OCI-M1 (cell line): ENCODE data around the gene VPS54.
"Not testable (repeated sequence)": the region's sequence is repeated elsewhere in the genome, so short reads cannot be mapped to it uniquely, and the experiment has no call there.

Experiments
- DNase-seq: peaks from one replicate; lab custom pipeline; 2025; lab: John Stamatoyannopoulos, UW

Gene VPS54

GRCh38 chr2:64021578-64021977 lies 2.4 kb upstream of the VPS54 start:
- DNase-seq = peak; percentile 68

DNA sequence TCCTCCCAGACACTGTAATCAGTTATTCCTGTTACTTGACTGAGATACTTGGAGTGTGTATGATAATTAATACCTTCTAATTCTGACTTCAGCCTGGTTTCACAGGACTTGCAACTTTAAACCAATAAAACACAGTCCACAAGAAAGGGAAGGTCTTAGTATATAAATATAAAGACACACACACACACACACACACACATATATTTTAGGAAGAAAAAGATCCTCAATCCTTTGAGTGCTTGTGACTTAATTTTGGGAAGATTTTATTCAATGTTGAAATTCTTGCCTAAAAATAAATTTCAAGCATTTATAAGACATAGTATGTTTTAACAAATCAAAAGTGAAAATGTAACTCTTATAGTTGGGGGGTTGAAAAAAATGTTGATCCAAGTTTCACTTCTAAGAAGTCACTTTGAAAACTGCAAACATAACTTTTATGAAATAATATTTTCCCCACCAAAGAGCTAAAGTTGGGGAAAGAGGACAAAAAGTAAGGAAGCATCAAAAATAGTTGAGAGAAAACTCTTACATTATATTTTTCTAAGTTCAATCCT lies 824 bp upstream of the VPS54 start:
- DNase-seq = peak; percentile 56

DNA sequence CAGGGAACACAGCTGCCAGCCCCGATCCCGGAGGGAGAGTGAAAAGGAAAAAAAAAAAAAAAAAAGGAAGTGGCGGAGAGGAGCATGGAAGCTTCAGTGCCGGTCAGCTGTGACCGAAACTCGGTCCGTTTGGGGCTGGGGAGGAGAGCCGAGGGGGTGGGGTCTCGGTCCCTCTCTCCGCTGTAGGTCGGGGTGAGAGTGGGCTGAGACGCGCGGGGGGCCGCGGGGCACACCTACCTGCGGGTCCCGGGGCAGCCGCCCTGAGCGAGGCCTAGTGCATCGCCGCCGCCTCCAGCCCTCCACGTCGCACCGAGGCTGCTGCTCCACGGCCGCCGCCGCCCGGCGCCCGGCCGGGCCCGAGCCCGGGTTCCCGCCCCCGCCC lies 536 bp downstream of the VPS54 start:
- peak; percentile 56 for DNase-seq

DNA sequence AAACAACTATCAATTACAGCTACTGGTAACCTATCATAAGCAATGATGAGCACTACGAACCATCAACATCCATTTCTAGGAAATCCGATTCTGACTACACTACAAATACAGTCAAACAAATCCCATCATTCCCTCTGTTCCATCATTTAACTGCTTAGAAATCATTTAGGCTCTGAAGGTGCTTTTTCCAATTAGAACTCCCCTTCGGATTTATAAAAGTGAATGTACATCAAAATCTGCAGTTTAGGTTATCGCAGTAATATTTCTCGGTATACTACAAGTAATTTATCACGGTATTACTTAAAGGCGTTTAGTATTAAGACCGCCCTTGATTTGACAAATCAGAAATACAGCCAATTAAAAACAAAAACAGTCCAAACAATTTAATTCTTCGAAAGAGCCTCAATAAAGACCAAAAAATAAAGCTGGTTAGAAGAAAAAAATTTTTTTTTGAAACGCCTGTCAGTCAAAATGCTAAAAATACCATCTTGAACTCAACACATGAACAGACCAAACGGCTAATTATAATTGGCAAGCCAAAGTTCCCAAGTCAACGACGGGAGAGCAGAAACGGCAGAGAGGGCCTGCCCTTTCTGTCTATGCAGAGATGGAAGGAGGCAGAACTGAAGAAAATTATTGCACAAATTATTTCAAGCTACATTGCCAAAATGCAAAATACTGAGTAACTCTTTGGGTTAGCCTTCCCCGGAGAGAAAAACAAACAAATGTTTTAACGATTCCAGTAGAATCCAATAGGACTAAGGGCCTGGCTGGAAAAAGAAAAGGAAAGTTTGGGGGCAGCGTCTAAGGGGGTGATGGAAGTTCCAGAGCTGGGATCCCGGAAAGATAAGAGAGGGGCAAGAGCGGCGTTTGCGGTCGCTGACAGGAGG lies 1.2 kb downstream of the VPS54 start:
- DNase-seq = peak; percentile 56

GRCh38 chr2:64015898-64016297 lies 3.3 kb downstream of the VPS54 start:
- no peak for DNase-seq

DNA sequence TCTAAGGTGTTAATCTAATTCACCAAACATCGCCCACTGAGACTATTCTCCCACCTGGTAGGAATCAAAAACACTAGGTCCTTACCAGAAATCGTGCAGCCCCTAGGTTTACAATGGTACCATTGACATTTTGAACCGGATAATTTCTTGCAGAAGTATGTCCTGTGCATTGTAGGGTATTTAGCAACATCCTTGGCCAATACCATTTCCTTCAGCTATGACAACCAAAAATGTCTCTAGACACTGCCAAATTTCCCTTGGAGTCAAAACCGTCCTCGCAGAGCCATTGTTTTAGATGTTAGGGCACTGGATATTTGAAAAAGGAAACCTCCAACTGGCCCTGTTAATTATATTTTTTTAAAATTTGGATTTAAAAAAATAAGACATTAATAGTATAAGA lies 3.8 kb downstream of the VPS54 start:
- no peak for DNase-seq

DNA sequence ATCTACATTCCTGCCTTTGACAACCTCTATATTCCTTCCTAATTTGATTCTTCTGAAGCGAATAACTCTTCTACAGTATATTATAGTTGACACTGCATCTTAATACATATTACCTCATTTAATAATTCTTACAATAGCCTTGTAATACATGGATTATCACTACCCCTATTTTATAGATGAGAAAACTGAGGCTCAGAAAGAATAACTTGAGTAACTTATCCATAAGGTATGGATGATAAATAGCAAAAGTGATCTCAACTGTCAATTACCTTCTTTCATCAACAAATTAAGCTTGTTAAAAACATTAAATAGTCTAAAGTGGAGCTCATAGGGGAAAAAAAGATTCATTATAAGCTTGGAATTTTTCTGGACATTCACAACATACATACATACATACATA lies 4.6 kb downstream of the VPS54 start:
- no peak for DNase-seq

GRCh38 chr2:64013053-64013452 lies 6.2 kb downstream of the VPS54 start:
- DNase-seq = peak; percentile 51

- no peak for DNase-seq
Observed at GRCh38 chr2:64012115-64012514, 7.1 kb downstream of the VPS54 start.

DNA sequence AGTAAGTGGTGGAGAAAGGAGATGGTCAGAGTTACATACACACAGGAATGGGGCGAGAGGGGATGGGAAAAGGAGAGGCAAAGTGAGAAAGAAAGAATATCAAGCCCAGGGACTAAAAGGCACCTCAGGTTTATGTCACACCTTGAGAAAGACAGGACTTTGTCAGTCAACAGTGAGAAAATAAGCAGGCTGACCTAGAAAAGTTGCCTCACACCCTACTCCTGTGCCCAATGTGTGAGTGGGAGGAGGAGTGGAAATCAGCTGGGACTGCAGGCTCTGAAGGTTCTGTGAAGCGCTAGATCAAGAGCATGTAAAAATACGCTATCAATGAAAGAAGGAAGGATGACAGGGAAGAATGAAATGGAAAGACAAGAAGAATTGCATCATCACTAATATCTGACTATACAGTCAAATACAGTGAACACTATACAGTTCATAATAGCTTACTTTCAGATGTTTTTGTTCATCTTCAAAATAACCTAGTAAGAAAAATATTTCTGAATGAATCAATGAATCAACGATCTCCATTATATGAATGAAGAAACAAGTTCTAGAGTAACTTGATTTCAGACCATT lies 10.7 kb downstream of the VPS54 start:
- no peak for DNase-seq

DNA sequence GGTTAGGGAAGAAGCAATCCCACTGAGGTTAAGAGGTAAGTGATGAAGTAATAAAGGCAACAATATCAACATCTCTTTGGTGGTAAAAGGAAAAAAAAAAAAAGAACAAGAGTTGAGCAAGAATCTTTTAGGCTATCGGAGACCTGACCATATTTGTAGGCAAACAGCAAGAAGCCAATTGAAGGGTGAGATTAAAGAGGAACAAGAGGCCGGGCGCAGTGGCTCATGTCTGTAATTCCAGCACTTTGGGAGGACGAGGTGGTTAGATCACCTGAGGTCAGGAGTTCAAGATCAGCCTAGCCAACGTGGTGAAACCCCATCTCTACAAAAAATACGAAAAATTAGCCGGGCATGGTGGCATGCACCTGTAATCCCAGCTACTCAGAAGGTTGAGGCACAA lies 11.3 kb downstream of the VPS54 start:
- DNase-seq = no peak

- no peak for DNase-seq
Observed at GRCh38 chr2:64005707-64006356, 13.4 kb downstream of the VPS54 start.

DNA sequence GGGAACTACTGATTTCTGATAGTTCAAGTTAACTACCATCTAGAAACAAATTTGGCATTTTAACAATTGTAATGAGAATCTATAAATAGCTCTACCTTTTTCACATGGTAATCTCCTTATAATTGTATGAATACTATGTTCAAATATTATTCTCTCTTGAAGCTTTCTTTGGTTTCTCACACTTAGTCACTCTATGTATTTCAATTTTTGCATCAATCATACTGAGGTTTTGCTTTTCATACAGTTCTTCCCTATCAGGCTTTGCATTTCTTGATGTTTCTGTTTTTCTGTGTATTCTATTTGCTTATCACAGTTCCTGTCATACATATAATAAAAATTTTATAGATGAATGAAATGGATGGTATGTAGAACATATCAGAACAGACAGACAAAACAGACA lies 16.0 kb downstream of the VPS54 start:
- no peak for DNase-seq

- no peak for DNase-seq
Observed at GRCh38 chr2:64001382-64002101, 17.7 kb downstream of the VPS54 start.

- no peak for DNase-seq
Observed at GRCh38 chr2:64000630-64001381, 18.4 kb downstream of the VPS54 start.

GRCh38 chr2:63999049-63999448 lies 20.2 kb downstream of the VPS54 start:
- no peak for DNase-seq

DNA sequence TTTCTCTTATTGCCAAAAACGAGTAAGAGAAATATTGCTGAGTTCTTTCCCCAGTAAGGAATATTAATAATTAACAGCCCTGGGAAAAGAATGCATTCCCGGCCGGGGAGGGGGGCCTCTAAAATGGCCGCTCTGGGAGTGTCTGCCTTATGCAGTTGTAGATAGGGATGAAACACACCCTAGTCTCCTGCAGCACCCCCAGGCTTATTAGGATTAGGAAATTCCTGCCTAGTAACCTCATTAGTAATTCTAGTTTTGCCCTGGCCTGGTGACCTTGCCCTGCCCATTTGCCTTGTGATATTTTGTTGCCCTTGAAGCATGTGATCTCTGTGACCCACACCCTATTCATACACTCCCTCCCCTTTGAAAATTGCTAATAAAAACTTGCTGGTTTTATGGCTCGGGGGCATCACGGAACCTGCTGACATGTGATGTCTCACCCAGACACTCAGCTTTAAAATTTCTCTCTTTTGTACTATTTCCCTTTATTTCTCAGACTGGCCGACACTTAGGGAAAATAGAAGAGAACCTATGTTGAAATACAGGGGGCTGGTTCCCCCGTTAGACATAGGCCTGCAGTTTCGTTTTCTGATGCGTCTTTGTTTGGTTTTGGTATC lies 22.5 kb downstream of the VPS54 start:
- DNase-seq = not testable (repeated sequence)

DNA sequence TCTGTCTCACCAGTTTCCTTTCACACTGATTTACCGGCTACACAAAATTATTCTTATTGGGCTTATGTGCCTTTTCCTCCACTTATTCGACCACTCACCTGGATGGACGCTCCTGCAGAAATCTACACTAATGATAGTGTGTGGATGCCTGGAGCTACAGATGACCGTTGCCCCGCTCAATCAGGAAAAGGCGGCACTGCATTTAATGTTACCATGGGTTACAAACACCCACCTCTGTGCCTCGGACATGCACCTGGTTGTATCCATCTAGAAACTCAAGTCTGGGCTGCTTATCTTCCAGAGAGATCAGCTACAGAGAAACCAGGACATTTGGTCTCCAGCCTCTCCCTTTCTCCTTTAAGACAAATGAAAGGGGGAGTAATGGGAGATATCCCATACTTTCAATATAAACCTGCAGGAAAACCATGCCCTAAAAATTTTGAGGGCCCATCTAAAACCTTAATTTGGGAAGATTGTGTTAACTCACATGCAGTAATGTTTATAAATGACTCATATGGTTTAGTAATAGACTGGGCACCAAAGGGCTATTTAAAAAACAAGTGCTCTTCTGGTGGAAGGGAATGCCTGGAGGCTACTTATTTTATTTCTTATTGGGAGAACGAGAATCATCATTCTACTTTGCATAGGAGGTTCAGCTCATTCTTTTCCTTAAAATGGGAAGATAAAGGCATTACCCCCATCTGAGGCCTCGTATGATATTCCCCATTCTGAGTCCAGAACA lies 24.7 kb downstream of the VPS54 start:
- not testable (repeated sequence) for DNase-seq

DNA sequence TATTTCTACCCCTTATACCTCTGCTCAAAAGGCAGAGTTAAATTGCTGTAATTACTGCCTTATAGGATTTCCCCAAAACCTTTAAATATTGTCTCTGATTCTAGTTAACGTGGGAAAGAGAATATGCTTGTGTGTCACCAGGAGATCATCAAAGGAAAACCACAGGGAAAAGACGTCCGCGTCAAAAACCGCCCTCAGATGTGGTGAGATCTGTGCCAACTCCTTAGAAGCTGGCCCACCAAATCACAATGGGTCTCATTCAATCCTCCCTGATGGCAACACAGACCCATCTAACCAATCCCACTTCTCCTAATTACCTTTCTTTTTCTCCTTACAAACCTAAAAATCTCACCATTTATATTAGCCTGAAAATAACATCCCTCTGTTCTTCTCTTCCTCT lies 25.4 kb downstream of the VPS54 start:
- DNase-seq = no peak

GRCh38 chr2:63993130-63993584 lies 26.1 kb downstream of the VPS54 start:
- DNase-seq = not testable (repeated sequence)
